GM20431 (cell line): ENCODE measurements around the gene CORO1C.
"Not testable (repeated sequence)": the region's sequence is repeated elsewhere in the genome, so short reads cannot be mapped to it uniquely, and the experiment has no call there.

ENCODE experiments used
- in situ Hi-C: fragments of 300-500 bp; cut with MseI, MboI; formaldehyde crosslinking; loops from one replicate; pipeline ENCODE4 v1.15.0; 2020; ENCODE audit warnings: low sequenced_read_pairs; ENCODE audit not compliant: unreplicated experiment

Gene CORO1C

GRCh38 chr12:108641446-108642268 is 89.7 kb downstream of the CORO1C start:
- in situ Hi-C loops: no loop called here

DNA sequence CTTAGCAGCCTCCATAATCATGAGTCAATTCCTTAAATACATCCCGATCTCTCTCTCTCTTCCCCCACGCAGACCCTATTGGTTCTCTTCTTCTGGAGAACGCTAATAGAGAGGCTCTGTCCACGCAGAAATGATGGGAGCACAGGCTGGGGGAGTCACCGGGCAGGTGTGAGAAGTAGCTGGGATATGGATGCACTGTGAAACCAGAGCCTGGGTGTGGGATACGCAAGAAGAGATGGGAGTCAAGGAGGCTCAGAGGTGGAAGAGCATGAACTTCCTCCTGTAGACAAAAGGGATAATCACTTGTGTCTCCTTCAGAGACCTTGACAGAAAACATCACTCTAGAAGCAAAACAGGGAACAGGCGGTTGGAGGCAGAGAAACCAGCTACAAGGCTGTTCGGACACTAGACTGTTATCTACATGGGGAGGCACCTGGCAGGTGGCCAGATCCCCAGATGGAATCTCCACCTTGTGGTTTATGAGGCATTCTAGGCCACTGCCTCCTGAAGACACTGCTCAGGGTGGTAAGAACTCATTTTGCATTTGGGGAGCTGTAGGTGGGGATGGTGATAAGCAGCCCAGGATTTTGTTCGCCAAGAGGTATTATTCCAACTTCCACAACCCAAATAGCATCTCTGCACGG is 90.4 kb downstream of the CORO1C start:
- in situ Hi-C loops: no loop called here

GRCh38 chr12:108638997-108639822 is 92.1 kb downstream of the CORO1C start:
- in situ Hi-C loops: no loop called here

DNA sequence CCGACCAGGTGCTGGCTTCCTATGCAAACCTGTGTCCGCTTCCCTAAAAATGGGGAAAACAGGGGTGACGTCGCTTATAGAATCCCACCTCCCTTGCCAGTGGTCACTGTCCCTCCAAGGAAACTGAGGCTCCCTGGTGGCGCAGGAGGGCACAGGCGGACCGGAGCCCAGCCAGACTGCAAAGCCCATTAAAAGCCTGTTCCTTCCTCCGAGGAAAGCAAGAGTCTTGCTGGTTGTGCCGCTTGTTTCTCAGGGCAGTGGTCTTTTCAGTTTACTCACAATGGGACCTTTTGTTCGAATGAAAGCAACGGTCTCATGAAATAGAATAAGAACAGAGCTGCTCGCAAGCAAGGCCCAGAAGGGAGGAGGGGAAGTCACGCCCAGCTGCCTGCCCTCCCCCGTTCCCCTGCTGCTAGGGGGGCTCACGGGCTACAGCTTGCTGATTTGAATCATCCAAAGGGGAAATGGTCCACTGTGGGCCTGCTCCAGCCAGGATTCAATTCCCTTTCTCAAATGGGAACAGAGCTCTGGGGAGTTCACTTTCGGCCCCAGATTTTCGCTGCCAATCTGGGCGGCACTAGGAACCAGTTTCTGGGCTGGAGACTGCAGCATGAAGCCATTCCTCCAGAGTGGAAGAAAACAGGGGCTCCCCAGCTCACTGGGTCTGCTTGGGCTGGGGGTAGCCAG is 93.0 kb downstream of the CORO1C start:
- in situ Hi-C loops: no loop called here

DNA sequence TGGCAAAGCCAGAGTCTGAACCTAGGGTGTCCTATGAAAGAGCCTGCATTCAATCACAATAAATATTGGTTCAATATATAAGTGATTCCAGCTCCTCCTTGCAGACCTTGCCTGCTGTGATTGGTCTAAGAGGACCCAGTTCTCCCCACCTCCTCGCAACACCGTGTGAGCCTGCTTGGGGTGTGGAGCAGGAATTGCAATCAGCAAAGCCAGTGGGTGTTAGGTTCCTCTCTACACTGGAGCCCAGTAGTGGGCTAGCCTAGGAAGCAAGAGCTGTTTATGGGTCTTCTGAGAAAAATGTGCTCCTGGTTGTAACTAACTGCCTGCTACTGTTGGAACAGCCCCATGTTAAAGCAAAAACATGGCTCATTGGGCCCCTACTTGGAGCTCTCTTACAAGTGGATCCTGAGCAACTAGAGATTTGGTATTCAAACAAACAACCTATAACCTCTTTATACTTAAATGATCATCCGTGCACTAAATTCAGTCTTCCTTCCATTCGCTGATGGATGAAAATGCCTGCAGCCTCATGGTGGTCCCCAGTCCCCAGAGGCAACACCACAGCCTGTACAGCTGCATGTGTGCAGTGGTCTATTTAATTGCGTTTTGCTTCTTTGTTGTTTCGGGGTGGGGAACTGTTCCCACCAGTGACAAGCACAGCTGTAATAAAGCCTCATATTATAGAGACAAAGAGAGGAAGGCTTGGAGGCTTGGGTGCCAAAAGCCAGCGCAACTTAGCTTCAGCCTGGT is 93.9 kb downstream of the CORO1C start:
- in situ Hi-C loops: no loop called here

- in situ Hi-C loops: no loop called here
Observed at GRCh38 chr12:108635997-108636808, 95.1 kb downstream of the CORO1C start.

DNA sequence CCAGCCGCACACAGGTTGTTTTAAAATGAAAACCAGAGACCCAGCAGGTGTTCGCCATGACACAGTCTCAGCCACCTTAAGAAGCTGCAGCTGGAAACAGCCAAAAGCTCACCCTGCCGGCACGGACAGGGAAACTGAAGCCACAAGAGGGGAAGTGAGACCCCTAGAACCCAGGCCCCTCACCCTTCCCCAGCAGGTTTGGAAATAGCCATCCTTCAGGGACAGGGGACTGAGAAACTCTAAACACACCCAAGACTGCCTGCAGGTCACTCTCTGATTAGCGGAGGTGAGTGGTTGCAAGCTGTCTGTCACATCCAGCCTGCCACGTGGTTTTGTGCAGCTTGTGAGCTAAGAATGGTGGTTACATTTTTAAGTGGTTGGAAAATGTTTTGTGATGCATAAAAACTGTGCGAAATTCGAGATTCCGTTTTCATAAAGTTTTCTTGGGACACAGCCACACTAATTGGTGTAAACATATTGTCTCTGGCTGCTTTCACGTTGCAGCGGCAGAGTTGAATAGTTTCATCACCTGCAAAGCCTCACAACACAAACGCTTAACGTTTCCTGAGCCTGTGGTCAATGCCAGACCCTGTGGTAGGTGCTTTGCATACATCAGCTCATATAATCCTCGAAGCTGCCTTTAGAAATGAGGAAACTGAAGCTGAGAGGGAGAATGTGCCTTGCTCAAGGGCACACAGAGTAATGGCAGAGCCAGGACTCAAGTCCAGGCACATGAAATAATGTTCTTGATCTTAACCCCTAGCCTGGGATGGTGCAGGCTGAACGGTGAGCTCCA is 95.9 kb downstream of the CORO1C start:
- in situ Hi-C loops: no loop called here

DNA sequence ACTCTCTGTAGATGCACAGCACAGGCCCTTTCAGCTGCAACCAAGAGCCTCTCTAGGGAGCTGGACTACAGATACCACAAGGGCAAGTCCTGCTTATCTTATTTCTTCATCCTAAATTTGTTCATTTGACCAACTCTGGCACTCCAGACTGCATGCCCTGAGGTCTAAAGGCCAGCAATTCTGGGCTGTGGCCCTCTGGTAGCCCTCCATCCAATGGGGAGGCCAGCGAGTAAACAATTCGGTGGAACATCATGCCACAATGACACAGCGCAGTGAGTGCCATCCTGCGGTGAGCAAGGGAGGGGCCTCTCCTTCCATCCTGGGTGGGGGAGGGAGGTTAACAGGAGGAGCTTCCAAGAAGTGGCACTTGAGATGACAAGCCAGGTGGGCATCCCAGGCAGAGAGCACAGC is 97.0 kb downstream of the CORO1C start:
- in situ Hi-C loops: no loop called here

DNA sequence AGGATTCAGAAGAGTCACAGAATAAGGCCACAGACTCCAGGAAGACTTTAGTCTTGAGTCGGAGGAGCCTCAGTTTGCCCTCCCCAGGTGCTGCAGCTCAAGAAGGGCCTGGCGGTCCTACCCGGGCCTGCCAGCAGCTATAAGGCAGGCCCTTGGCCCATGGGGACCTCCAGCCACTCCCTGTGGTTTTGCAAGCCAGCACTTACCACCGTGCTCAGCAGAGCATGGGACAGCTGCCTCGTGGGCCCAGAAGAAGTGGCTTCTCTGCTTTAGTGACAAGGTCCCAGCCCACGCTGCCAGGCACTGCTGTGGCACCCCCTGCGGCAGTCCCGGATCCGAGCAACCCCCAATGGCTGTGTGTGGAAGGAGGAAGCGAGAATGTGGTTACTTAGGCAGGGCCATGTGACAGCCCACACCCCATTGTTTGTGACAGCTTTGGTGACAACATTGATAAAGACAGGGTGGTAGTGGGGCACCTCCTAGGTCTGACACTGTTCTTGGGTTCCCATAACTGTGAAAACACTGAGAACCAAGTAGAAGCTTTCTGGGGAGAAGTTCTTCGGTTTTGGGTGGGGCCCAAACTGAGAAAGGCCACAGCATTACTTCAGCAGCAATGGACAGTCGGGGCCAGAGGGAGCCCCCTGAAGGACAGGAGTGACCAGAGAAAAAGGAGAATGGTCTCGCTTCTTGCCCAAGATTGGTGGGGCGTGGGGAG is 97.6 kb downstream of the CORO1C start, which contains the start of gene SELPLG:
TSS of gene SELPLG (minus strand) at position 361 of the 715 bp plus-strand sequence. CDS start 9,587 bp downstream, outside the sequence.
- in situ Hi-C loops: no loop called here

GRCh38 chr12:108633081-108633533 is 98.2 kb downstream of the CORO1C start:
- in situ Hi-C loops: no loop called here

- in situ Hi-C loops: not testable (repeated sequence)
Observed at GRCh38 chr12:108631261-108631660, 100.1 kb downstream of the CORO1C start.

DNA sequence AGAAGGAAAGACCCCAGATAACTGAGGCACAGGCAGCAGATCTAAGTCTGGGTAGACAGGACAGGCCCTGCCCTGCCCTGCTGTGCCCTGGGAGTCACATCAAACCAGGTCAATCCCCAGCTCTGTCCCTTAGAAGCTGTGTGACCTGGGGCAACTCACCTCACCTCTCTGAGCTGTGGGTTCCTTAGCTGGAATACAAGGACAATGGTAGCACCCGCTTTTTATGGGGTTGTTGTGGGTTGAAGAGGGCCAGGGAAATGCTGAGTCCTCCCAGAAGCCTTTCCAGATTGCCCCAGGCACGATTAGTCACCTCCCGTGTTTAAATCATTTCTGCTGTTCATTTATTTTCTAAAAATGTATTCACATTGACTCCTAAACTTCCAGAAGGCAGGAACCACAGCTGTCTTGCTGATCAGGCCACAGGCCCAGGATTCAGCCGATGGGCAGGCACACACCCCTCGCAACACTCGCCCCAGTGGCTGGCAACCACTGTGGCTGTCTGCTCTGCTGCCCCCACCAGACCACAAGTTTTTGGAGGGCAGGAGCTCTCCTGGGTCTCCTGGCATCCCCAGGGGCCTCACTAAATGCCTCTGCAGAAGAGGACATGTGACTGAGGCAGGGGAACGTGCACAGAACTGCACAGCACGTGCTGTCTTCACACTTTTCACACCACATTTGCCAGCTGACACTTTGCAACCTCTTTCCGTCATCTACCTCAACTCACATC is 100.7 kb downstream of the CORO1C start:
- in situ Hi-C loops: no loop called here

DNA sequence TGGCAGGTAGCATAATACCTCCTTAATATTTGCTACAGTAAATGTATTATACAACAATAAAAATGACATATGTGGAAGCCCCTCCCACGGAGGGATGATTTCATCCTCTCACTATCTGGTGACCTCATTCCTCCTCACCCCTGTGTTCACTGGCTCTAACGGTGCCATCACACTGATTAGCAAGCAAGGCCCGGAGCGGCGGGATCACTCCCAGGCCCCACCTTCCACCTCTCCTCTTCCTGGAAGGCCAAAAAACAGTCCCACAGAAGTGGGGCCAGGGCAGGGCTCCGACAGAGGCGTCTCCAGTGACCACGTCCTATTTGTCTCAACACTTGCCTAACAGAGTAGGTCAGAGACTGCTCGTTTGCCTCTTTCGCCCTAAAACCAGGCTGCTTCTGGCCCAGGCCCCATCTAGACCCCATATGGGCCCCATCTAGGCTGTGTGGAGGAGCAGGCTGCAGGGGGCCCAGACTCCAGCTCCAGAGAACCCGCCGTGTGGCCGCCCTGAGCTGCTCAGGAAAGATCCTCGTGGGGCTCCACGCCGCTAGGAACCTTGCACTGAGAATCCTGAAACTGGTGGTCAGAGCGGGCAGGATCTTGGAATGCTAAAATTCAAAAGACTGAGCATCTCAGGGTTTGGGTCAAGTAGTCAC is 101.4 kb downstream of the CORO1C start:
- in situ Hi-C loops: no loop called here

DNA sequence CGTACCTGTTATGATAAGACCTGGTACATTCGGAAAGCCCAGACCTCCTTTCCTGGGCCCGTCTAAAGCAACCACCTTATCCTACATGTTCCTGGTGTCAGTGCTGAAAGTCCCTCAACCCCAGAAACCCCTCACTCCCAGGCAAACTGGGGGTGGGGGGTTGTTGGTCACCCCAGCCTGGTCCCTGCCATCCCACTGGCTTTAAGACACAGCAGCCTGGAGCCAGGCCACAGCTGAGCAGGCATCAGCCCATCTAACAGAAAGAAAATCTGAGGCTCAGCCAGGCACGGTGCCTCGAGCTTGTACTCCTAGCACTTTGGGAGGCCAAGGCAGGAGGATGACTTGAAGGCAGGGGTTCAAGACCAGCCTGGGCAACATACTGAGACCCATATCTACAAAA is 102.2 kb downstream of the CORO1C start:
- in situ Hi-C loops: no loop called here

GRCh38 chr12:108627134-108627920 is 104.0 kb downstream of the CORO1C start:
- in situ Hi-C loops: no loop called here
